ENCODE data around the gene ATXN7. TPM values are rescaled to one million over a fixed set of nuclear protein-coding genes. Genes with fewer than 3 reads are reported as not detected.

Gene ATXN7
- total and polyA plus RNA-seq, 8 donors = 7.3 to 40.4 (median 25.2) TPM

DNA sequence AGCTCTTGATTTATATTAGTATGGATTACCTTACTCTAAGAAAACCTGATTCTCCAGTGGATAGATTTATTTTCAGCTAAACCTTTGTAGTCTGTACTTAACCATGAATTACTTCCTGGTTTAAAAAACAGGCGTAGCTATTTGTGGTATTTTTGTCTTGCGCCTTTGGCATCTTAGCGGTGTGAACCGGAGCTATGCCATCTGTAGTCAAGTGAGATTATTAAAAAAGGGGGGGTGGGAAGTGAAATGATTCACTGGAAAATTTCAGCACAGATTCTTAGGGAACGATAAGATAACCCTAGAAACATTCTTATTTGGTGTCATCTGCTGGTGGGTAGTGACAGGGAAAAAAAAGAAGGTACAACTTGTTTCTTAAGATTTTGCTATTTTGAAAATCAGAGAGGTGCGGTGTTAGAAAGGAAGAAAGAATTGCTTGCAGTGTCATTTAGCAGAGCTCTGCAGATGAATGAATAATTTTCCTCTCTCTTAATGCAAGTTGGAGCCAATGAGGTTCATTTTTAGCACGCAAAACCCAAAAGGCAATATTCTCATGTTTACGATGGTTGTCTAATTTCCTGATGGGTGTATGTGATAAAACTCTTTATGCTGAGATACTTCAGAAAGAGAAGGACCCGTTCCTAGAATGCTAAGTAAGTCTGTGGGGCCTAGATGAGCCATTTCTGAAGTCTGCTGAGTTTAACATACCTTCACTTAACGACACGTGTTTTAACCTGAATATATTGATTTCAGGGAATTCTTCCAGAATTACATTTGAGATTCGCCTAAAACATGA, 115.6 kb downstream of the ATXN7 start:
- peaks cover 0 to 20% (median 0%) of the 10 kb centered on the region in 3 donors for H3K36me3 ChIP-seq
- intact Hi-C loops (cut with DNase I) = no loop called here
- H3K4me1 ChIP-seq = peaks cover 35 to 63% (median 62%) of the 10 kb centered on the region in 3 donors
- H3K4me3 ChIP-seq = no peak overlapping the region
- no peaks in the 10 kb centered on the region for H3K27me3 ChIP-seq
- peak overlapping the region in 2 of 4 donors; percentile 83 to 86 for H3K27ac ChIP-seq
- FAIRE-seq (peak; percentile 54), ATAC-seq (peak; percentile 13 to 50 (median 30)), DNase-seq (no peak)
- WGBS, 2 donors = 49 to 53% methylated on average over 12 of the region's 12 CpGs
- H3K9me3 ChIP-seq = no peaks in the 10 kb centered on the region
- TF ChIP-seq CTCF (IDR thresholded peaks at IDR 0.05) = no peak

DNA sequence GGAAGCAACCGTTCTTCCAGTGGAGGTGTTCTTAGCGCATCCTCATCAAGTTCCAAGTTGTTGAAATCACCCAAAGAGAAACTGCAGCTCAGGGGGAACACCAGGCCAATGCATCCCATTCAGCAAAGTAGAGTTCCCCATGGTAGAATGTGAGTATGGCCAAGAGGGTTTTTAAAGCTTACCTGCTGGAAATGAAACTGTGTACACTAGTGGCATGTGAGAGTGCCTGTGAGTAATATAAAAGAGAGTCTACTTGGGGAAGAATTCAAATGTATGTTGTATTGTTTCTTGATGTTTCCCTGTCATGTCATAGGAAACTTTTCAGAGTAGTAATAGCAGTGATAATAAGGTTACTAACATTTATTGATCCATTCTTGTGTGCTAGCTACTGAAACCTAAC, 116.4 kb downstream of the ATXN7 start:
- Histone ChIP-seq H3K27ac (peak overlapping the region in 3 of 4 donors; percentile 26 to 86 (median 78)), H3K4me1 (peaks cover 35 to 57% (median 57%) of the 10 kb centered on the region in 3 donors), H3K9me3 (no peaks in the 10 kb centered on the region), H3K4me3 (no peak overlapping the region), H3K27me3 (no peaks in the 10 kb centered on the region), H3K36me3 (peaks cover 0 to 20% (median 0%) of the 10 kb centered on the region in 3 donors)
- no peak for DNase-seq
- no peak for TF ChIP-seq CTCF (IDR thresholded peaks at IDR 0.05)
- intact Hi-C loops (cut with DNase I) = no loop called here
- WGBS, 2 donors = 81 to 89% methylated on average over 2 of the region's 2 CpGs
- no peak for ATAC-seq
- no peak for FAIRE-seq

GRCh38 chr3:63980830-63981498, 117.3 kb downstream of the ATXN7 start:
- intact Hi-C loops (cut with DNase I) = no loop called here
- Histone ChIP-seq H3K4me1 (peaks cover 31 to 48% (median 47%) of the 10 kb centered on the region in 3 donors), H3K4me3 (no peak overlapping the region), H3K27me3 (no peaks in the 10 kb centered on the region), H3K36me3 (peaks cover 0 to 20% (median 0%) of the 10 kb centered on the region in 3 donors), H3K9me3 (no peaks in the 10 kb centered on the region), H3K27ac (peak overlapping the region; percentile 33 to 86 (median 74))
- WGBS, 2 donors = 36 to 42% methylated on average over 8 of the region's 8 CpGs
- no peak for TF ChIP-seq CTCF (IDR thresholded peaks at IDR 0.05)
- DNase-seq = peak in 5 of 6 donors; percentile 77 to 87 (median 82)
- no peak for FAIRE-seq
- peak; percentile 62 to 74 (median 66) for ATAC-seq

GRCh38 chr3:63981980-63982379, 118.3 kb downstream of the ATXN7 start:
- TF ChIP-seq CTCF (IDR thresholded peaks at IDR 0.05) = no peak
- 88 to 99% methylated on average over 4 of the region's 4 CpGs for WGBS, 2 donors
- intact Hi-C loops (cut with DNase I) = no loop called here
- H3K27ac ChIP-seq = peak overlapping the region in 3 of 4 donors; percentile 70 to 86 (median 78)
- DNase-seq (no peak), FAIRE-seq (no peak), ATAC-seq (no peak)
- peaks cover 0 to 20% (median 0%) of the 10 kb centered on the region in 3 donors for H3K36me3 ChIP-seq
- H3K9me3 ChIP-seq = no peaks in the 10 kb centered on the region
- peaks cover 31 to 41% (median 41%) of the 10 kb centered on the region in 3 donors for H3K4me1 ChIP-seq
- H3K27me3 ChIP-seq = no peaks in the 10 kb centered on the region
- no peak overlapping the region for H3K4me3 ChIP-seq
